Activated CD4-positive, alpha-beta T cell treated with anti-CD3 and anti-CD28 coated beads, Interleukin-2, amount 10 ng/mL, durations not matched to agents 7 days and 5 days (primary cell): ENCODE measurements around the gene FBRS. TPM values are rescaled to one million over a fixed set of nuclear protein-coding genes. Genes with fewer than 3 reads are reported as not detected.

Experiments used
- CTCF ChIA-PET: fragments of 350-600 bp; sonication (Branson Sonifier 250); formaldehyde crosslinking; loops from one replicate; lab custom pipeline; 2021; ENCODE audit warnings: antibody characterized with exemption; lab: Charles Lee
- POLR2A ChIA-PET: fragments of 350-600 bp; sonication (Branson Sonifier 250); formaldehyde crosslinking; loops from one replicate; lab custom pipeline; 2021; ENCODE audit warnings: antibody characterized with exemption; lab: Charles Lee
- DNase-seq: peaks from one replicate; pipeline ENCODE4 v3.0.0-alpha.2; 2020
- H3K27ac Mint-ChIP-seq: one replicate; pipeline ENCODE4 v1.8.0; 2021; ENCODE audit warnings: mild to moderate bottlenecking, moderate library complexity, mixed read lengths
- H3K27me3 Mint-ChIP-seq: one replicate; pipeline ENCODE4 v1.8.0; 2021; ENCODE audit warnings: mixed read lengths
- H3K36me3 Mint-ChIP-seq: one replicate; pipeline ENCODE4 v1.8.0; 2021; ENCODE audit warnings: low read depth, mixed read lengths
- H3K4me1 Mint-ChIP-seq: one replicate; pipeline ENCODE4 v1.8.0; 2021; ENCODE audit warnings: mixed read lengths
- H3K4me3 Mint-ChIP-seq: one replicate; pipeline ENCODE4 v1.8.0; 2021; ENCODE audit warnings: mild to moderate bottlenecking, moderate library complexity, mixed read lengths
- H3K9me3 Mint-ChIP-seq: one replicate; pipeline ENCODE4 v1.8.0; 2021; ENCODE audit warnings: mixed read lengths
- total RNA-seq, 2 experiments: library from RNA; stranded (reverse); gene quantifications; one replicate each; pipeline ENCODE4 v1.2.3, GENCODE V29; 2021

The FBRS gene
- total RNA-seq, 2 experiments from 2014 or later: 88.9 to 109 TPM

- peaks cover 36% of the 10 kb centered on the region for H3K4me1 Mint-ChIP-seq
- peaks cover 20% of the 10 kb centered on the region for H3K36me3 Mint-ChIP-seq
- ChIA-PET CTCF (interaction anchor here (0.5 to 1.8 kb wide), 12 partner anchors 9 to 285 kb away, joined by 3 to 19 read pairs (median 4); partner anchors contain the start of genes FBRS and ZNF689), POLR2A (interaction anchor here (0.5 kb wide), 1 partner anchor 529 kb away, joined by 3 read pairs; no protein-coding TSS in a partner anchor)
- H3K9me3 Mint-ChIP-seq: no peaks in the 10 kb centered on the region
- peak overlapping the region; percentile 100 for H3K4me3 Mint-ChIP-seq
- peak overlapping the region; percentile 99 for H3K27ac Mint-ChIP-seq
- H3K27me3 Mint-ChIP-seq: peaks cover 2% of the 10 kb centered on the region
- DNase-seq: peak; percentile 42
Measured at GRCh38 chr16:30649725-30650368, 8.4 kb upstream of the FBRS start.

- H3K9me3 Mint-ChIP-seq: no peaks in the 10 kb centered on the region
- ChIA-PET CTCF (interaction anchor here (0.5 to 1.8 kb wide), 14 partner anchors 9 to 286 kb away, joined by 3 to 19 read pairs (median 4); partner anchors contain the start of genes FBRS and ZNF689), POLR2A (interaction anchor here (0.5 to 0.7 kb wide), 4 partner anchors 13 to 528 kb away, joined by 3 to 5 read pairs (median 4); partner anchors contain the start of genes MYL11 and ZNF689)
- H3K4me3 Mint-ChIP-seq: peak within 1 kb of the TSS; percentile 100
- H3K4me1 Mint-ChIP-seq: peaks cover 41% of the 10 kb centered on the region
- H3K27ac Mint-ChIP-seq: peak within 1 kb of the TSS; percentile 99
- H3K27me3 Mint-ChIP-seq: peaks cover 2% of the 10 kb centered on the region
- DNase-seq: peak; percentile 100
- H3K36me3 Mint-ChIP-seq: peaks cover 24% of the 10 kb centered on the region
Measured at GRCh38 chr16:30650369-30651123, 7.7 kb upstream of the FBRS start, which contains the start of gene PRR14. TSS of gene PRR14 (plus strand) at chr16:30650960. CDS start at chr16:30651646, 686 bp downstream.

GRCh38 chr16:30651124-30652004 lies 6.9 kb upstream of the FBRS start:
- Mint-ChIP-seq H3K9me3 (no peaks in the 10 kb centered on the region), H3K36me3 (peaks cover 31% of the 10 kb centered on the region), H3K27me3 (no peaks in the 10 kb centered on the region), H3K4me1 (peaks cover 45% of the 10 kb centered on the region), H3K4me3 (peak overlapping the region; percentile 100), H3K27ac (peak overlapping the region; percentile 99)
- POLR2A ChIA-PET: interaction anchor here (0.6 to 0.7 kb wide), 3 partner anchors 14 to 277 kb away, joined by 3 to 5 read pairs (median 4); partner anchors contain the start of genes MYL11 and ZNF689
- CTCF ChIA-PET: interaction anchor here (0.6 to 1.8 kb wide), 11 partner anchors 8 to 287 kb away, joined by 3 to 19 read pairs (median 4); partner anchors contain the start of genes FBRS and ZNF689
- DNase-seq: peak; percentile 78

GRCh38 chr16:30652005-30652296 lies 6.3 kb upstream of the FBRS start:
- CTCF ChIA-PET: interaction anchor here (0.6 to 1.2 kb wide), 3 partner anchors 42 to 155 kb away, joined by 3 to 6 read pairs (median 3); partner anchors contain the start of gene ZNF689
- Mint-ChIP-seq H3K27ac (peak overlapping the region; percentile 82), H3K36me3 (peaks cover 36% of the 10 kb centered on the region), H3K27me3 (no peaks in the 10 kb centered on the region), H3K9me3 (no peaks in the 10 kb centered on the region), H3K4me3 (peak overlapping the region; percentile 100), H3K4me1 (peaks cover 49% of the 10 kb centered on the region)
- POLR2A ChIA-PET: no interaction called here
- DNase-seq: no peak

GRCh38 chr16:30652718-30653117 lies 5.5 kb upstream of the FBRS start:
- POLR2A ChIA-PET: no interaction called here
- CTCF ChIA-PET: interaction anchor here (1.2 kb wide), 1 partner anchor 41 kb away, joined by 6 read pairs; no protein-coding TSS in a partner anchor
- no peak for DNase-seq
- no peaks in the 10 kb centered on the region for H3K9me3 Mint-ChIP-seq
- no peak overlapping the region for H3K27ac Mint-ChIP-seq
- H3K27me3 Mint-ChIP-seq: no peaks in the 10 kb centered on the region
- peaks cover 40% of the 10 kb centered on the region for H3K36me3 Mint-ChIP-seq
- peak overlapping the region; percentile 100 for H3K4me3 Mint-ChIP-seq
- peaks cover 56% of the 10 kb centered on the region for H3K4me1 Mint-ChIP-seq

- POLR2A ChIA-PET: no interaction called here
- CTCF ChIA-PET: interaction anchor here (2.6 kb wide), 1 partner anchor 39 kb away, joined by 9 read pairs; no protein-coding TSS in a partner anchor
Measured at GRCh38 chr16:30654856-30655255, 3.4 kb upstream of the FBRS start.

GRCh38 chr16:30655815-30656347 lies 2.4 kb upstream of the FBRS start:
- POLR2A ChIA-PET: no interaction called here
- H3K27me3 Mint-ChIP-seq: no peaks in the 10 kb centered on the region
- CTCF ChIA-PET: interaction anchor here (0.6 to 2.6 kb wide), 5 partner anchors 10 to 260 kb away, joined by 3 to 9 read pairs (median 4); no protein-coding TSS in a partner anchor
- no peaks in the 10 kb centered on the region for H3K9me3 Mint-ChIP-seq
- peaks cover 44% of the 10 kb centered on the region for H3K4me1 Mint-ChIP-seq
- peaks cover 46% of the 10 kb centered on the region for H3K36me3 Mint-ChIP-seq
- H3K4me3 Mint-ChIP-seq: no peak overlapping the region
- H3K27ac Mint-ChIP-seq: peak overlapping the region; percentile 54
- DNase-seq: no peak

More at GRCh38 chr16:30654856-30655255, 3.4 kb upstream of the FBRS start:
- H3K4me3 Mint-ChIP-seq: no peak overlapping the region
- no peak overlapping the region for H3K27ac Mint-ChIP-seq
- no peak for DNase-seq
- peaks cover 45% of the 10 kb centered on the region for H3K4me1 Mint-ChIP-seq
- H3K27me3 Mint-ChIP-seq: no peaks in the 10 kb centered on the region
- peaks cover 43% of the 10 kb centered on the region for H3K36me3 Mint-ChIP-seq
- no peaks in the 10 kb centered on the region for H3K9me3 Mint-ChIP-seq

GRCh38 chr16:30656388-30656787 lies 1.8 kb upstream of the FBRS start:
- Mint-ChIP-seq H3K27me3 (no peaks in the 10 kb centered on the region), H3K4me3 (peak overlapping the region; percentile 17), H3K9me3 (no peaks in the 10 kb centered on the region), H3K4me1 (peaks cover 48% of the 10 kb centered on the region), H3K36me3 (peaks cover 49% of the 10 kb centered on the region), H3K27ac (peak overlapping the region; percentile 54)
- ChIA-PET CTCF (interaction anchor here (1.0 to 2.6 kb wide), 3 partner anchors 11 to 37 kb away, joined by 3 to 9 read pairs (median 4); no protein-coding TSS in a partner anchor), POLR2A (interaction anchor here (0.6 kb wide), 1 partner anchor 467 kb away, joined by 4 read pairs; no protein-coding TSS in a partner anchor)
- DNase-seq: no peak

GRCh38 chr16:30656974-30657865 lies 1.0 kb upstream of the FBRS start:
- H3K27ac Mint-ChIP-seq: peak overlapping the region; percentile 91
- ChIA-PET CTCF (interaction anchor here (0.6 to 2.6 kb wide), 4 partner anchors 16 to 472 kb away, joined by 3 to 9 read pairs (median 4); no protein-coding TSS in a partner anchor), POLR2A (interaction anchor here (0.6 kb wide), 2 partner anchors 37 to 466 kb away, joined by 4 read pairs; no protein-coding TSS in a partner anchor)
- DNase-seq: no peak
- H3K4me3 Mint-ChIP-seq: peak overlapping the region; percentile 93
- peaks cover 50% of the 10 kb centered on the region for H3K36me3 Mint-ChIP-seq
- H3K4me1 Mint-ChIP-seq: peaks cover 50% of the 10 kb centered on the region
- no peaks in the 10 kb centered on the region for H3K27me3 Mint-ChIP-seq
- no peaks in the 10 kb centered on the region for H3K9me3 Mint-ChIP-seq

- no peak for DNase-seq
- H3K4me3 Mint-ChIP-seq: peak overlapping the region; percentile 93
- ChIA-PET POLR2A (no interaction called here), CTCF (interaction anchor here (0.8 to 3.3 kb wide), 26 partner anchors 8 to 290 kb away, joined by 3 to 32 read pairs (median 4); partner anchors contain the start of genes DCTPP1 and PRR14)
- no peaks in the 10 kb centered on the region for H3K27me3 Mint-ChIP-seq
- no peaks in the 10 kb centered on the region for H3K9me3 Mint-ChIP-seq
- H3K27ac Mint-ChIP-seq: peak overlapping the region; percentile 100
- H3K36me3 Mint-ChIP-seq: peaks cover 52% of the 10 kb centered on the region
- peaks cover 56% of the 10 kb centered on the region for H3K4me1 Mint-ChIP-seq
Measured at GRCh38 chr16:30658731-30659506, 688 bp downstream of the FBRS start.
